Spleen (tissue), 7 donors: ENCODE measurements around the gene AJAP1.

ENCODE experiments used
- POLR2A ChIP-seq, 3 donors: fragments of 450-650 bp; IDR thresholded peaks; one replicate each; pipeline ENCODE4 v1.5.1; 2017; ENCODE audit warnings: antibody characterized with exemption in 3 of 3, mild to moderate bottlenecking in 1 of 3
- POLR2AphosphoS5 ChIP-seq, 3 donors: sonication (generic); formaldehyde crosslinking; IDR thresholded peaks; one replicate each; pipeline ENCODE4 v1.5.1; 2017; ENCODE audit warnings: antibody characterized with exemption in 3 of 3
- TF ChIP-seq, protein P1 (sequence below), 11 experiments: fragments of 200-600 bp in 7 of 11; fragments of 450-650 bp in 4 of 11; sonication (generic) in 4 of 11; IDR thresholded peaks in 8 of 11; conservative IDR thresholded peaks in 3 of 11; 1 replicate in 7 of 11; 2 replicates in 4 of 11; pipeline versions ENCODE4 v1.4.0 to v1.8.0; 2016 to 2021; ENCODE audit warnings: antibody characterized with exemption in 11 of 11, inconsistent platforms in 4 of 11, mild to moderate bottlenecking in 1 of 11
- donor health status: DM: no; HTN: no; CAD: no; lungs with moderate emphysema.
- donor health status: DM: no; HTN: no; CAD: no.
- donor health status: DM: no; HTN: no; CAD: no.

DNA sequence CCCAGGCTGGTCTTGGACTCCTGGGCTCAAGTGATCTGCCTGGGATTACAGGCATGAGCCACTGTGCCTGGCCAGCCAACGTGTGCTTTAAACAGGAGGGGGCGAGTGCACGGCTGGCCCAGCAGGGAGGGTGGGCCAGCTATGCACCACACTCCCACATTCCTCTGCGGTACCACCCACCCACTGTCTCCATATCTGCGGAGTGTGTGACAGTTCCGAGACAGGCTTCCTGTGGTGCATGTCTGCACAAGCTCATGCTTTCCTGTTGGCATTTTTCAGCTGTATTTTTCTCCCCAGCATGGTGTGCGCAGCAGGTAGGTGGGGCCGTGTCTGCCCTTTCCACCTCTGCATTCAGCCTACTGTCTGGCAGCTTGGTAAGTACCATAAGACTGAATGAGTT is 183.3 kb downstream of the AJAP1 start:
- TF ChIP-seq, protein P1, sequence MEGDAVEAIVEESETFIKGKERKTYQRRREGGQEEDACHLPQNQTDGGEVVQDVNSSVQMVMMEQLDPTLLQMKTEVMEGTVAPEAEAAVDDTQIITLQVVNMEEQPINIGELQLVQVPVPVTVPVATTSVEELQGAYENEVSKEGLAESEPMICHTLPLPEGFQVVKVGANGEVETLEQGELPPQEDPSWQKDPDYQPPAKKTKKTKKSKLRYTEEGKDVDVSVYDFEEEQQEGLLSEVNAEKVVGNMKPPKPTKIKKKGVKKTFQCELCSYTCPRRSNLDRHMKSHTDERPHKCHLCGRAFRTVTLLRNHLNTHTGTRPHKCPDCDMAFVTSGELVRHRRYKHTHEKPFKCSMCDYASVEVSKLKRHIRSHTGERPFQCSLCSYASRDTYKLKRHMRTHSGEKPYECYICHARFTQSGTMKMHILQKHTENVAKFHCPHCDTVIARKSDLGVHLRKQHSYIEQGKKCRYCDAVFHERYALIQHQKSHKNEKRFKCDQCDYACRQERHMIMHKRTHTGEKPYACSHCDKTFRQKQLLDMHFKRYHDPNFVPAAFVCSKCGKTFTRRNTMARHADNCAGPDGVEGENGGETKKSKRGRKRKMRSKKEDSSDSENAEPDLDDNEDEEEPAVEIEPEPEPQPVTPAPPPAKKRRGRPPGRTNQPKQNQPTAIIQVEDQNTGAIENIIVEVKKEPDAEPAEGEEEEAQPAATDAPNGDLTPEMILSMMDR (IDR thresholded peaks at IDR 0.05 in 8 of 11, conservative IDR thresholded peaks at IDR 0.05 in 3 of 11), result no peak
- no peak for TF ChIP-seq POLR2AphosphoS5 (IDR thresholded peaks at IDR 0.05)
- TF ChIP-seq POLR2A (IDR thresholded peaks at IDR 0.05), result no peak
